ENCODE data around the gene TMEM201.
"Not testable (repeated sequence)": the region's sequence is repeated elsewhere in the genome, so short reads cannot be mapped to it uniquely, and the experiment has no call there.

Gene TMEM201

DNA sequence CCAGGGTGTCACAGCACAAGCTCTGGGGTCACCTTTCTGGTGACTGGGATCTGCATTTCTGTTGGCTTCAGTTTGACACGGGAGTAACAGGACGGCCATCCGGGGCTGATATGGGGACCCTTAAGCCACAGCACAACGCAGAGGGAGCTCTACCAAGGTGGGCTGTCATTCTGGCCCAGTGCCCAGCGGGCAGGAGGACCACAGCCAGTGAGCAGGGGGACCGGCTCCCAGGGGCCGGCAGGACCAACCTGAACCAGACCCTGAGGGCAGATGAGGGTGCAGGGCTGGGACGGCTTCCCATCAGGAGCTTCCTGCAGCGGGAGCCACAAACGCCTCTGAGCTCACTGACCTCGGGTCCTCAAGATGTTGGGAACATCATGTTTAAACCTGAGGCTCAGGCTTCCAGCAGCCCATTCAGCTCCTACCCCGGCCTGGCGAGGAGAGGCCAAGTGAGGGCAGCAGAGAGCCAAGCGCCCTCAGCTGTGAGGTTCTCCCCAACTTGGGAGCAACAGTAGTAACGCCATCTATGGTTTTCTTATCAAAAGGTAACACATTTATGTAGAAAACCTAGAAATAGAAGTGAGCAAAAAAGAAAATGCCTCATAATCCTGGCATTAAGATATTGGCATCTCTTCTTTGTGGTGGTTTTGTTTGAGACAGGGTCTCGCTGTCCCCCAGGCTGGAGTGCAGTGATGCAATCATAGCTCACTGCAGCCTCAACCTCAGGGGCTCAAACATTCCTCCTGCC lies 26.8 kb downstream of the TMEM201 start:
- no peak for DNase-seq (ENCODE audit: low read depth)
- H3K4me3 ChIP-seq (ENCODE audit: control insufficient read depth, low read depth, low read length), result no peak overlapping the region
- TF ChIP-seq, protein P1, sequence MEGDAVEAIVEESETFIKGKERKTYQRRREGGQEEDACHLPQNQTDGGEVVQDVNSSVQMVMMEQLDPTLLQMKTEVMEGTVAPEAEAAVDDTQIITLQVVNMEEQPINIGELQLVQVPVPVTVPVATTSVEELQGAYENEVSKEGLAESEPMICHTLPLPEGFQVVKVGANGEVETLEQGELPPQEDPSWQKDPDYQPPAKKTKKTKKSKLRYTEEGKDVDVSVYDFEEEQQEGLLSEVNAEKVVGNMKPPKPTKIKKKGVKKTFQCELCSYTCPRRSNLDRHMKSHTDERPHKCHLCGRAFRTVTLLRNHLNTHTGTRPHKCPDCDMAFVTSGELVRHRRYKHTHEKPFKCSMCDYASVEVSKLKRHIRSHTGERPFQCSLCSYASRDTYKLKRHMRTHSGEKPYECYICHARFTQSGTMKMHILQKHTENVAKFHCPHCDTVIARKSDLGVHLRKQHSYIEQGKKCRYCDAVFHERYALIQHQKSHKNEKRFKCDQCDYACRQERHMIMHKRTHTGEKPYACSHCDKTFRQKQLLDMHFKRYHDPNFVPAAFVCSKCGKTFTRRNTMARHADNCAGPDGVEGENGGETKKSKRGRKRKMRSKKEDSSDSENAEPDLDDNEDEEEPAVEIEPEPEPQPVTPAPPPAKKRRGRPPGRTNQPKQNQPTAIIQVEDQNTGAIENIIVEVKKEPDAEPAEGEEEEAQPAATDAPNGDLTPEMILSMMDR (IDR thresholded peaks at IDR 0.05; ENCODE audit: control insufficient read depth, insufficient read depth, low read depth, low read length, missing control alignments), result peak; percentile 84

DNA sequence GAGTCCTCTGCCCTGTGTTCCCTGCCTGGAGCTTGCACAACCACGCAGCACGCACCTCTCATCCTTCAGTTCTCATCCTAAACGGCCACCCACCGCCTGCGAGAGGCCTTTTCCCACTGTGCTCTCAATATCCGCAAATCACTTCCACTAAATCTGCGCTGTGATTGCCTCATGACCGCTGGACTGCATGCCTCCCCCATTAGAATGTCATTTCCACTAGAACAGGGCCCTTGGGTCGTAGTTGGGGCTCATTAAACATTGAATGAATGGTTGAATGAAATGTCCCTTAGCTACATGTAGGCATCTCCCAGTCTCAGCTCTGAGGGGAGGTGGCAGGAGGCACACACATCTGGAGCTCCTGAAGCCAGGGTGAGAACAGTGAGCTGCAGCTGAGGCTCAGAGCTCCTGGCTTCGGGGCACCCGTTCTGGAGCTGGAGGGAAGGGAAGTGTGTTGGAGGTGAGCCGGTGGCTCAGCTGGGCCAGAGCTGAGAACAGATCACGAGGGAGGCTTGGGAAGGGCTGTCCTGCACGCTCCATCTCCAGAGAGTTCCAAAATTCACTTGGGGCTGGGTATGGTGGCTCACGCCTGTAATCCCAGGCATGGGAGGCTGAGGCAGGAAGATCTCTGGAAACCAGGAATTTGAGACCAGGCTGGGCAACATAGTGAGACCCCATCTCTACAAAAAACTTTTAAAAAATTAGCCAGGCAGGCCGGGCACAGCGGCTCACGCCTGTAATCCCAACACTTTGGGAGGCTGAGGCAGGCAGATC lies 30.4 kb downstream of the TMEM201 start:
- TF ChIP-seq, protein P1 (IDR thresholded peaks at IDR 0.05; ENCODE audit: control insufficient read depth, insufficient read depth, low read depth, low read length, missing control alignments), result no peak
- H3K4me3 ChIP-seq (ENCODE audit: control insufficient read depth, low read depth, low read length), result no peak overlapping the region
- no peak for DNase-seq (ENCODE audit: low read depth)

DNA sequence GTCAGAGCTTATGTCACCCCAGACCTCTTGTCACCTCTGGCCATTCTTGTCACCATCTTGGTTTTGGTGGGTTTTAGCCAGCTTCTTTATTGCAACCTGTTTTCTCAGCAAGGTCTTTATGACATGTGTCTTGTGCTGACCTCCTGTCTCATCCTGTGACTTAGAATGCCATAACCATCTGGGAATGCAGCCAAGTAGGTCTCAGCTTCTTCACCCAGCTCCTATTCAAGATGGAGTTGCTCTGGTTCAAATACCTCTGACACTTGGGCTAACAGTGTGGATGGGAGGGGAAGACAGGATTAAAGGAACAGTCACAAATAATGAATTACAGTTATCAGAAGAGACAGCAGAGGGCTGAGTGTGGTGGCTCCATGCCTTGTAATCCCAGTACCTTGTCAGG lies 32.3 kb downstream of the TMEM201 start:
- TF ChIP-seq, protein P1 (IDR thresholded peaks at IDR 0.05; ENCODE audit: control insufficient read depth, insufficient read depth, low read depth, low read length, missing control alignments), result no peak
- no peak overlapping the region for H3K4me3 ChIP-seq (ENCODE audit: control insufficient read depth, low read depth, low read length)
- DNase-seq (ENCODE audit: low read depth), result no peak

DNA sequence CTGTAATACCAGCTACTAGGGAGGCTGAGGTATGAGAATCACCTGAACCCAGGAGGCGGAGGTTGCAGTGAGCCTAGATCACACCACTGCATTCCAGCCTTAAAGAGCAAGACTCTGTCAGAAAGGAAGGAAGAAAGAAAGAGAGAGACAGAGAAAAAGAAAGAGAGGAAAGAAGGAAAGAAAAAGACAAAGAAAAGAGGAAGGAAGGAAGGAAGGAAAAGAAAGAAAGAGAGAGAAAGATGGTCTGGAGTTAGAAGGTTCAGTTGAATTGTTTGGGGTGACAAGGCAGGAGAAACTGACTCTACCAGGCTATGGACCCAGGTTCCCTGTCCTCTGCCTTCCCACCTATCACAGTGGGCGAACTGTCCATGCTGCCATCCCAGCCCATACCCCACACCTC lies 35.4 kb downstream of the TMEM201 start:
- H3K4me3 ChIP-seq (ENCODE audit: control insufficient read depth, low read depth, low read length), result no peak overlapping the region
- TF ChIP-seq, protein P1 (IDR thresholded peaks at IDR 0.05; ENCODE audit: control insufficient read depth, insufficient read depth, low read depth, low read length, missing control alignments), result no peak
- DNase-seq (ENCODE audit: low read depth), result no peak

DNA sequence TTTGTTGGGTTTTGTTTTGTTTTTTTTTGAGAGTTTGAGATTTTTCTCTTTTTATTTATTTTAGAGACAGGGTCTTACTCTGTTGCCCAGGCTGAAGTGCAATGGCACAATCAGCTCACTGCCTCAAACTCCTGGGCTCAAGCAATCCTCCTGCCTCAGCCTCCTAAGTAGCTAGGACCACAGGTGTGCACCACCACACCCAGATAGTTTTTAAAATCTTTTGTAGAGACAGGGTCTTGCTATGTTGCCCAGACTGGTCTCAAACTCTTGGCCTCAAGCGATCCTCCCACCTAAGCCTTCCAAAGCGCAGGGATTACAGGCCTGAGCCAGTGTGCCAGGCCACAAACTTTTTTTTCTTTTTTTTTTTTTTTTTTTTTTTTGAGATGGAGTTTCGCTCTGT lies 36.3 kb downstream of the TMEM201 start:
- not testable (repeated sequence) for H3K4me3 ChIP-seq (ENCODE audit: control insufficient read depth, low read depth, low read length); DNase-seq (ENCODE audit: low read depth)

DNA sequence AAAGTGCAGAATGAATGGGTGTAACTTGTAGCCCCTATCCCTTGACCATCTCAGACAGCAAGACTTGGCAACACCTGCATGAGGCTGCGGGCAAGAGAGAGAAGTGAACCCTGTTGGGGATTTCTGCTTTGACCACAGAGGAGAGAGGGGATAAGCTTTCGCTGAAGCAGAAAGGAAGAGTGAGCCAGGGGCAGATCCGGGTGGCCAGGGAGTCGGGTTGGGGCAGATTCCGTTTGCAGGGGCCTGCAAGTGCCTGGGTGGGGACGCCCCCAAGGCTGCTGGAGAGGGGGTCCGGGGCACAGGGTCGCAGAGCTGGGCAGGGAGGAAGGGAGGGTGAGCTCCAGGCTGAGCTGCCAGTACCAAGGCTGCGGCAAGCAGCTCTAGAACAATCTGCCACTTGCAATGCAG lies 37.5 kb downstream of the TMEM201 start:
- H3K4me3 ChIP-seq (ENCODE audit: control insufficient read depth, low read depth, low read length), result no peak overlapping the region
- DNase-seq (ENCODE audit: low read depth), result no peak
- TF ChIP-seq, protein P1 (IDR thresholded peaks at IDR 0.05; ENCODE audit: control insufficient read depth, insufficient read depth, low read depth, low read length, missing control alignments), result no peak
